H9 (cell line): ENCODE results near the gene ACTL7A. TPM values are rescaled to one million over a fixed set of nuclear protein-coding genes. Genes with fewer than 3 reads are reported as not detected.

Experiments
- DNase-seq: peaks from one replicate; pipeline ENCODE4 v3.0.0-alpha.2; 2017
- H2AFZ ChIP-seq: one replicate; pipeline ENCODE4 v1.6.1; 2013; ENCODE audit warnings: mild to moderate bottlenecking, low read length, control low read depth, moderate library complexity
- H2AK5ac ChIP-seq: 2 replicates; pipeline ENCODE4 v1.6.1; 2013; ENCODE audit warnings: low read length, control low read depth, mixed read lengths; ENCODE audit not compliant: insufficient read length
- H2BK120ac ChIP-seq: one replicate; pipeline ENCODE4 v1.6.1; 2013; ENCODE audit warnings: low read depth, mild to moderate bottlenecking, low read length, control low read depth, inconsistent platforms; ENCODE audit not compliant: poor library complexity, severe bottlenecking
- H2BK12ac ChIP-seq: 2 replicates; pipeline ENCODE4 v1.6.1; 2013; ENCODE audit warnings: low read length, control low read depth, mixed read lengths, low read depth; ENCODE audit not compliant: insufficient read length
- H2BK15ac ChIP-seq: 2 replicates; pipeline ENCODE4 v1.6.1; 2013; ENCODE audit warnings: low read depth, low read length, control low read depth
- H2BK20ac ChIP-seq: one replicate; pipeline ENCODE4 v1.6.1; 2013; ENCODE audit warnings: low read depth, mild to moderate bottlenecking, low read length, control low read depth, inconsistent platforms; ENCODE audit not compliant: poor library complexity, severe bottlenecking
- H2BK5ac ChIP-seq: 2 replicates; pipeline ENCODE4 v1.6.1; 2013; ENCODE audit warnings: low read length, control low read depth, mixed read lengths; ENCODE audit not compliant: insufficient read length
- H3K14ac ChIP-seq: 2 replicates; pipeline ENCODE4 v1.6.1; 2013; ENCODE audit warnings: low read length, control low read depth; ENCODE audit not compliant: insufficient read depth
- H3K18ac ChIP-seq: 2 replicates; pipeline ENCODE4 v1.6.1; 2013; ENCODE audit warnings: low read depth, mild to moderate bottlenecking, mixed read lengths, low read length, control low read depth; ENCODE audit not compliant: insufficient read length
- H3K23ac ChIP-seq: 2 replicates; pipeline ENCODE4 v1.6.1; 2013; ENCODE audit warnings: low read length, control low read depth, mixed read lengths, low read depth; ENCODE audit not compliant: insufficient read length
- H3K23me2 ChIP-seq: 2 replicates; pipeline ENCODE4 v1.6.1; 2013; ENCODE audit warnings: low read depth, mild to moderate bottlenecking, mixed read lengths, low read length, control low read depth; ENCODE audit not compliant: insufficient read length, poor library complexity, severe bottlenecking
- H3K27ac ChIP-seq: 2 replicates; pipeline ENCODE4 v1.5.1; 2013; ENCODE audit warnings: low read length, control low read depth, mixed read lengths, low read depth; ENCODE audit not compliant: insufficient read length
- H3K27me3 ChIP-seq: 2 replicates; pipeline ENCODE4 v1.6.1; 2013; ENCODE audit warnings: low read length, control low read depth, inconsistent platforms; ENCODE audit not compliant: insufficient read depth
- H3K4ac ChIP-seq: 2 replicates; pipeline ENCODE4 v1.6.1; 2013; ENCODE audit warnings: low read depth, mild to moderate bottlenecking, control low read depth, inconsistent platforms, low read length, moderate library complexity
- H3K4me1 ChIP-seq: 2 replicates; pipeline ENCODE4 v1.6.1; 2013; ENCODE audit warnings: low read length, control low read depth, inconsistent platforms; ENCODE audit not compliant: insufficient read depth
- H3K4me2 ChIP-seq: 2 replicates; pipeline ENCODE4 v1.6.1; 2013; ENCODE audit warnings: low read length, control low read depth, mixed read lengths; ENCODE audit not compliant: insufficient read length, insufficient read depth
- H3K56ac ChIP-seq: 2 replicates; pipeline ENCODE4 v1.6.1; 2013; ENCODE audit warnings: low read depth, mild to moderate bottlenecking, mixed read lengths, low read length, control low read depth; ENCODE audit not compliant: insufficient read length
- H3K79me1 ChIP-seq: 2 replicates; pipeline ENCODE4 v1.6.1; 2013; ENCODE audit warnings: low read depth, mild to moderate bottlenecking, moderate library complexity, low read length, control low read depth, inconsistent platforms; ENCODE audit not compliant: insufficient read depth, poor library complexity, severe bottlenecking
- H3K79me2 ChIP-seq: 2 replicates; pipeline ENCODE4 v1.6.1; 2013; ENCODE audit warnings: low read length, control low read depth, inconsistent platforms; ENCODE audit not compliant: insufficient read depth
- H3K9ac ChIP-seq: 2 replicates; pipeline ENCODE4 v1.6.1; 2013; ENCODE audit warnings: low read length, control low read depth, mixed read lengths; ENCODE audit not compliant: insufficient read length; ENCODE audit errors: extremely low read depth
- H3K9me3 ChIP-seq: one replicate; pipeline ENCODE4 v1.6.1; 2013; ENCODE audit warnings: low read depth, low read length, inconsistent platforms; ENCODE audit not compliant: control insufficient read depth
- H3T11ph ChIP-seq: one replicate; pipeline ENCODE4 v1.6.1; 2013; ENCODE audit warnings: mild to moderate bottlenecking, low read length, control low read depth, inconsistent platforms
- H4K20me1 ChIP-seq: one replicate; pipeline ENCODE4 v1.6.1; 2013; ENCODE audit not compliant: control insufficient read depth, insufficient read length, insufficient read depth
- H4K5ac ChIP-seq: 2 replicates; pipeline ENCODE4 v1.6.1; 2013; ENCODE audit warnings: low read depth, mild to moderate bottlenecking, mixed read lengths, low read length, control low read depth; ENCODE audit not compliant: insufficient read length
- H4K8ac ChIP-seq: replicated peaks from 2 replicates; pipeline ENCODE4 v1.6.1; 2013; ENCODE audit warnings: low read length, control low read depth, mixed read lengths, low read depth; ENCODE audit not compliant: insufficient read length
- H4K91ac ChIP-seq: 2 replicates; pipeline ENCODE4 v1.6.1; 2013; ENCODE audit warnings: low read depth, mild to moderate bottlenecking, moderate library complexity, mixed read lengths, low read length, control low read depth; ENCODE audit not compliant: insufficient read length
- H3K27ac Mint-ChIP-seq, 3 experiments: 2 replicates in 2 of 3; 3 replicates in 1 of 3; pipeline ENCODE4 v1.8.0; 2020 to 2021; ENCODE audit warnings: mixed read lengths in 3 of 3, mild to moderate bottlenecking in 1 of 3, moderate library complexity in 1 of 3
- H3K27me3 Mint-ChIP-seq: 2 replicates; pipeline ENCODE4 v1.8.0; 2021; ENCODE audit warnings: low read depth, mild to moderate bottlenecking, moderate library complexity, mixed read lengths
- H3K36me3 Mint-ChIP-seq, 3 experiments: 2 replicates in 2 of 3; 3 replicates in 1 of 3; pipeline ENCODE4 v1.8.0; 2020 to 2021; ENCODE audit warnings: low read depth in 3 of 3, mixed read lengths in 3 of 3; ENCODE audit not compliant: insufficient read depth in 1 of 3
- H3K4me1 Mint-ChIP-seq, 2 experiments: 2 replicates each; pipeline ENCODE4 v1.8.0; 2020; ENCODE audit warnings: mixed read lengths in 2 of 2
- H3K4me3 Mint-ChIP-seq, 2 experiments: 2 replicates in 1 of 2; 3 replicates in 1 of 2; pipeline ENCODE4 v1.8.0; 2020 to 2021; ENCODE audit warnings: mild to moderate bottlenecking in 2 of 2, mixed read lengths in 2 of 2, moderate library complexity in 1 of 2
- H3K9me3 Mint-ChIP-seq, 2 experiments: 2 replicates in 1 of 2; 3 replicates in 1 of 2; pipeline ENCODE4 v1.8.0; 2020; ENCODE audit warnings: mild to moderate bottlenecking in 2 of 2, mixed read lengths in 2 of 2, moderate library complexity in 1 of 2
- WGBS: extraction: QIAGEN DNeasy Blood & Tissue Kit; methylation state at CpG from one replicate; pipeline ENCODE4 v1.1.7; 2013; ENCODE audit warnings: missing lambda C conversion rate, low lambda C conversion rate, mixed read lengths; ENCODE audit not compliant: insufficient read length; ENCODE audit errors: extremely low coverage; 5-methylcytosine and 5-hydroxymethylcytosine counted together
- total RNA-seq: library from RNA; stranded (reverse); gene quantifications from 2 replicates; pipeline ENCODE4 v1.2.1, GENCODE V29; 2021
- TF ChIP-seq, protein P1 (sequence below): fragments of 200-600 bp; sonication (generic); conservative IDR thresholded peaks from 3 replicates; pipeline ENCODE4 v1.8.0; 2021; ENCODE audit warnings: antibody characterized with exemption, mild to moderate bottlenecking

ACTL7A gene
- total RNA-seq, 1 experiment from 2014 or later: not detected

GRCh38 chr9:108831496-108832178 is 30.4 kb upstream of the ACTL7A start:
- no peak overlapping the region for H2AFZ ChIP-seq
- H3K4ac ChIP-seq: no peak overlapping the region
- no peaks in the 10 kb centered on the region for H4K20me1 ChIP-seq
- H3K9ac ChIP-seq: no peak overlapping the region
- no peaks in the 10 kb centered on the region for H3K79me2 ChIP-seq
- no peak overlapping the region for H4K5ac ChIP-seq
- H3K79me1 ChIP-seq: no peaks in the 10 kb centered on the region
- no CpG with 5 or more reads among the region's 1 CpG for WGBS
- no peak overlapping the region for H2BK5ac ChIP-seq
- H3K36me3 Mint-ChIP-seq: no peaks in the 10 kb centered on the region
- H3K23ac ChIP-seq: no peak overlapping the region
- H3T11ph ChIP-seq: no peak overlapping the region
- H3K9me3 Mint-ChIP-seq: no peaks in the 10 kb centered on the region; a peak in 1 of 5 replicates
- H2BK12ac ChIP-seq: no peak overlapping the region
- no peak overlapping the region for H3K14ac ChIP-seq
- H3K9me3 ChIP-seq: no peaks in the 10 kb centered on the region
- no peak overlapping the region for H2BK15ac ChIP-seq
- DNase-seq: no peak
- H3K27ac Mint-ChIP-seq: no peak overlapping the region
- H3K4me1 ChIP-seq: no peaks in the 10 kb centered on the region
- H3K18ac ChIP-seq: no peak overlapping the region
- H2BK20ac ChIP-seq: no peak overlapping the region
- H3K4me1 Mint-ChIP-seq: peaks cover 11 to 13% of the 10 kb centered on the region in 2 experiments
- no peak overlapping the region for H3K4me2 ChIP-seq
- H3K27me3 ChIP-seq: no peaks in the 10 kb centered on the region
- H3K4me3 Mint-ChIP-seq: no peak overlapping the region
- TF ChIP-seq, protein P1, sequence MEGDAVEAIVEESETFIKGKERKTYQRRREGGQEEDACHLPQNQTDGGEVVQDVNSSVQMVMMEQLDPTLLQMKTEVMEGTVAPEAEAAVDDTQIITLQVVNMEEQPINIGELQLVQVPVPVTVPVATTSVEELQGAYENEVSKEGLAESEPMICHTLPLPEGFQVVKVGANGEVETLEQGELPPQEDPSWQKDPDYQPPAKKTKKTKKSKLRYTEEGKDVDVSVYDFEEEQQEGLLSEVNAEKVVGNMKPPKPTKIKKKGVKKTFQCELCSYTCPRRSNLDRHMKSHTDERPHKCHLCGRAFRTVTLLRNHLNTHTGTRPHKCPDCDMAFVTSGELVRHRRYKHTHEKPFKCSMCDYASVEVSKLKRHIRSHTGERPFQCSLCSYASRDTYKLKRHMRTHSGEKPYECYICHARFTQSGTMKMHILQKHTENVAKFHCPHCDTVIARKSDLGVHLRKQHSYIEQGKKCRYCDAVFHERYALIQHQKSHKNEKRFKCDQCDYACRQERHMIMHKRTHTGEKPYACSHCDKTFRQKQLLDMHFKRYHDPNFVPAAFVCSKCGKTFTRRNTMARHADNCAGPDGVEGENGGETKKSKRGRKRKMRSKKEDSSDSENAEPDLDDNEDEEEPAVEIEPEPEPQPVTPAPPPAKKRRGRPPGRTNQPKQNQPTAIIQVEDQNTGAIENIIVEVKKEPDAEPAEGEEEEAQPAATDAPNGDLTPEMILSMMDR: no peak
- H3K56ac ChIP-seq: no peak overlapping the region
- no peak overlapping the region for H4K91ac ChIP-seq
- no peak overlapping the region for H2AK5ac ChIP-seq
- no peak overlapping the region for H3K27ac ChIP-seq
- H4K8ac ChIP-seq: no peak overlapping the region
- H2BK120ac ChIP-seq: no peak overlapping the region
- no peaks in the 10 kb centered on the region for H3K23me2 ChIP-seq
- H3K27me3 Mint-ChIP-seq: no peaks in the 10 kb centered on the region; the same call in 1 of the 2 replicates
